Left colon (tissue), 2 donors: ENCODE results near the gene TOMM70. TPM values are rescaled to one million over a fixed set of nuclear protein-coding genes. Genes with fewer than 3 reads are reported as not detected.
"Not testable (repeated sequence)": the region's sequence is repeated elsewhere in the genome, so short reads cannot be mapped to it uniquely, and the experiment has no call there.

Experiments
- ATAC-seq: fragments of 200-7000 bp; cut with Tn5 transposase; one replicate; pipeline ENCODE4 v1.9.1; 2020; ENCODE audit warnings: mild to moderate bottlenecking, moderate library complexity
- DNase-seq, 2 donors: peaks; one replicate each; pipeline ENCODE4 v3.0.0-alpha.2; 2020
- intact Hi-C, 2 donors: fragments of 100-400 bp; cut with DNase I in 1 of 2; cut with micrococcal nuclease in 1 of 2; formaldehyde crosslinking; loops; one replicate each; pipeline versions ENCODE4 v1.11.2 to v1.14.0; 2022; cut with DNase I, micrococcal nuclease
- total RNA-seq, 2 donors: library from RNA; stranded (reverse); fragmentation: NEBNext Ultra II Directional; extraction: Animal tissue kit (Norgen Biotek cat#: 25700); gene quantifications; one replicate each; pipeline ENCODE4 v1.2.1, GENCODE V29; 2021
- donor health status: DM: no; HTN: no; CAD: no.
- donor health status: DM: yes; HTN: yes; CAD: no.

The TOMM70 gene
- total RNA-seq, 2 donors from 2014 or later: 38.0 to 45.3 TPM

DNA sequence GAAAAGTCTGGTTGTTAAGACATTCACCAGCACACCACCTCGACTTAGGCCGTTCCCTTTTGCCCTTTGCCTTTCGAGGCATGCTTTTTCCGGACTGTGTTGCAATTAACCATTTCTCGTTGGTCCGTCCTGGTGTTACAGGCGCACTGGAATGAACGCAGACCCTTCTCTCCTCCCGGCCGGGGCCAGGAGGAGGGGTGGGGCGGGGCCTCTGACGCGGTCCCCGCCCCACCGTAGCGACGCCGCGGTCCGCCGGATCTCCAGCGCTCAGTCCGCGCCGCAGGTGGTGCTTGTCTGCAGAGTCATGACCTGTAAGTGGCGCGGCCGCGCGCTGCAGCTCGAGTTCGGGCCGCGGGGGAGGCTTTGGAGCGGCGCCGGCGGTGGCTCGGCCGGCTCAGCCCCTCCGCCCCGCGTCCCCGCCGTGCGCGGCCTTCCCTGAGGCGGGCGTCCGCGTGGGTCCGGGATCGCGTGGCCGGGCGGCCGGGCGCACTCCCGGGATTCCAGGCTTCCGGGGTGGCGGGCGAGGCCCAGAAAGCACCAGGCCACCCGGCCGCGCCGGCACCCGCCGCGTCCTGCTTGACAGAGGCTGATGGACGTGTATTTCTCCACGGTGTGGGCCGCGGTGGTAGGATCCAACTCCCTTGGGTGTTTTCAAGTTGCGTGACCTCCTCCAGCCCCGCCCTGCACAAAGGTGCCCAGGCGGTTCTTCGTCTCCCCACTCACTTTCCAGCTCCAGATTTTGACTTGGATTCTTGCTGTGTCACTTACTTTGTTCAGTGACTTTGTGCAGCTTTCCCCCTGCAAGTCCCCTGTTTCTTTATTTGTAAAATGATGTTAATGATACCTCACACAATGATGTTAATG is 66.2 kb downstream of the TOMM70 start, which contains the start of gene NIT2:
NIT2 (plus strand) TSS at position 270 of the 864 bp plus-strand sequence; CDS start at position 305, 35 bp downstream.
- ATAC-seq (peak; percentile 97), DNase-seq (peak; percentile 84 to 90)
- intact Hi-C loops: no loop called here

DNA sequence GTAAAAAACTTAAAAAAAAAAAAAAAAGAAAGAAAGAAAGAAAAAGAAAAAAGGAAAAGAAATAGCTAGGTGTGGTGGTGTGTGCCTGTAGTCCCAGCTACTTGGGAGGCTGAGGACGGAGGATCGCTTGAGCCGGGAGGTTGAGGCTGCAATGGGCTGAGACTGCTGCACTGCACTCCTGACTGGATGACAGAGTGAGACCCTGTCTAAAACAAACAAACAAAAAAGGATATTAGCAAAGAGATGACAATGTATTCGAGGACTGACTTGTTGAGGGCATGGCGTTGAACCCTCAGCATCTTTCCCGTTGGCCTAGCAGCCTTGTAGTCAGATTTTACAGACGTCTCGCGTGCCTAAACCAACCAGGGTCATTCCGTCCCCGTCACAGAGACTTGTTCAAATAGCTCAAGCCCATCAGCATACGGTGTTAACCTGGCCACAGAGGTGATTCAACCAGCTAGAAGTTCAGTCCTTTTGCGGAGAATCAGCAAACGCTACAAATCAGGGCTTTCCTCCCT is 66.9 kb downstream of the TOMM70 start:
- DNase-seq (peak in 1 of 2 donors; percentile 19), ATAC-seq (peak; percentile 27)
- intact Hi-C loops: no loop called here

DNA sequence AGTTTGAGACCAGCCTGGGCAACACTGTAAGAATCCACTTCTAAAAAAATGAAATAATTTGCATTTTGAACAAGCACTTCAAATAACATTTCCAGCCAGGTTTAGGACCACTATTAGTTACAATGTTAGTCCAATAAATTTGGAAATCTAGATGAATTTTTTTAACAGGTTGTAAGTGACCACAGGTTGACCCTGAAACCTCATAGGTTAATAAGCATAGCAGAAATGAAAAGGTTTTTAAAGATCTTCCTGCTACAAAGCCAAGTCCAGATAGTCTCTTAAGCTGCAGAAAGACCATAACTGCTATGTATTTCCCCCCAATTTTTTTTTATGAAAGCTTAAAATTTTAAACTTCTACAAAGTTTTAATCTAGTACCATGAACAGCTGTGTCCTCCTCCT is 67.8 kb downstream of the TOMM70 start:
- DNase-seq (no peak), ATAC-seq (no peak)
- intact Hi-C loops: no loop called here

DNA sequence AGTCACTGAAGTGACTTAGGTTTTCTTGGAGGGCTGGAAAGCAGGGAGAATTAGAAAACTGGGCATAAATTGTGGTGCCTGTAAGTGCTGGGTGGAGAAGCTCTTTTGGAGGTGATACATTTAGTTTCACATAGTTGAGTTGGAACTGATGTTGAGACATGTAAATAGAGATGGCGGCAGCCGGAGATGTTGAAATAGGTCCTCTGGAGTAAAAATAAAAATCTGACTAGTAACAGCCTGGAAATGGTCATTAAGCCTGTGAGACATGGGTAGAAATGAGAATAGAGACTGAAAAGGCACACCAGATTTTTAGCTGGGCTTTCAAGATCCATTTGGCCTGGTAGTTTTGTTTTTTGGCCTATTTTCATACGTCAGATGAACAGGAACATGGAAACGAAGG is 69.2 kb downstream of the TOMM70 start:
- no peak for DNase-seq
- no peak for ATAC-seq
- intact Hi-C loops: no loop called here

DNA sequence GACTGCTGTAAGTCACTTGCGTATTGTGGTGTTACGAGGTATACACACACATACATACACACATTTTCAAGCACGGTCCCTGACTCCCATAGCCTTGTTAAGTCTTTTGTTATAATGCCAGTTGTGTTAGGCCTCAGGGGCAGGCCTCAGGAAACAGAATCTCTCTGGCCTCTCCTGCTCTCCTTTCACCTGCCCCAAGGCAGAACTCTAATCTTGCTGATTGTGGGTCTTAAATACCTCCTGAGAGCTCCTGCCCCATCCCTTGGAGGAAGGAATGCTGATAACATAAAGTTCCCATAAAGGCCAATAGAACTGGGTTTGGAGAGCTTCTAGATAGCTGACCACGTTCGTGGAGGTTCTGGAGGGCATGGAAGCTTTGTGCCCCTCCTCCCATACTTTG is 70.2 kb downstream of the TOMM70 start:
- DNase-seq (no peak), ATAC-seq (no peak)
- intact Hi-C loops: no loop called here

DNA sequence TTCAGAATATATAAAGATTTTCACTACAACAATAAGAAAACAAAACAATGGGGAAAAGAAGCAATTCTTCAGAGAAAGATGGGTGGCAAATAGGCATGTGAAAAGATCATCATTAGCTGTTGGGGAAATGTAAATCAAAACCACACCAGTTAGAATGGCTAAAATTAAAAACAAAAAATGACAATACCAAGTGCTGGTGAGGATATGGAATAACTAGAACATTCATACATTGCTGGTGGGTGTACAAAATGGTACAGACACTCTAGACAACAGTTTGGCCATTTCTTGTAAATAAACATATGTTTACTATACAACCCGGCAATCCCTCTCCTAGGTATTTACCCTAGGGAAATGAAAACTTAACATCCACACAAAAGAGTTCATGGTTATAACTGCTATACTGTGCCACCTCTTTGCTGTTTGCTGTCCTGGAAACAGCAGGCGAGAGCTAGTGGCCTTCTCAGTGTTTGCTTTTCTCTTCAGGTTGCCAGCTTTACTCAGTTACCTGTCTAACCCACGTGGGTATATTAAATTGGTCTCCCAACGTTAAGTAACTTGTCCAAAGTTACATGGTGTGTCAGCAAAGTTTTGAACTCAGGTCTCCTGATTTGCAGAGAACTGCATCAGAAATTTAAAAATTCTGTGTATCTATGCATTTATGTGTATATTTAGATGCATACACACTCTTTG is 70.9 kb downstream of the TOMM70 start:
- intact Hi-C loops: no loop called here
- no peak for DNase-seq
- no peak for ATAC-seq

DNA sequence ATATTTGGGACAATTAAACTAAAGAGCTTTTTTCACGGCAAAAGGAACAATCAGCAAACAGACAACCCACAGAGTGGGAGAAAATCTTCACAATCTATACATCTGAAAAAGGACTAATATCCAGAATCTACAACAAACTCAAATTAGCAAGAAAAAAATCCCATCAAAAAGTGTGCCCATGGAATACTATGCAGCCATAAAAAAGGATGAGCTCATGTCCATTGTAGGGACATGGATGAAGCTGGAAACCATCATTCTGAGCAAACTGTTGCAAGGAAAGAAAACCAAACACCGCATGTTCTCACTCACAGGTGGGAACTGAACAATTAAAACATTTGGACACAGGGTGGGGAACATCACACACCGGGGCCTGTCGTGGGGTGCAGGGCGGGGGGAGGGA is 73.5 kb downstream of the TOMM70 start:
- DNase-seq, ATAC-seq, intact Hi-C loops: not testable (repeated sequence)

DNA sequence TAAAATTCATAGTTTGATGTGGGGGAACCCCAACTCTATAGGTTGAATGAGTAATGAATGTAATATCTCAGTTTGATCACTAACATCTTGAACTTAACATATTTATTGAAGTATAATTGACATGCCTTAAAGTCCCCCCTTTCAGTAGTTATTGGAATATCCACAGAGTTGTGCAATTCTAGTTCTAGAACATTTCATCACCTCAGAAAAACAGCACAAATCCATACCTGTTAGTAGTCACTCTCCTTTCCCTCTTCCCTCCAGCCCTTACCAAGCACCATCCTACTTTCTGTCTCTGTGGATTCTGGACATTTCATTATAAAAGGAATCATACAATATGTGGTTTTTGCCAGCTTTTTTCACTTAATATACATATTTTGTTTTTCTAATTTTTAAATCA is 75.1 kb downstream of the TOMM70 start:
- no peak for DNase-seq
- ATAC-seq: no peak
- intact Hi-C loops: no loop called here

DNA sequence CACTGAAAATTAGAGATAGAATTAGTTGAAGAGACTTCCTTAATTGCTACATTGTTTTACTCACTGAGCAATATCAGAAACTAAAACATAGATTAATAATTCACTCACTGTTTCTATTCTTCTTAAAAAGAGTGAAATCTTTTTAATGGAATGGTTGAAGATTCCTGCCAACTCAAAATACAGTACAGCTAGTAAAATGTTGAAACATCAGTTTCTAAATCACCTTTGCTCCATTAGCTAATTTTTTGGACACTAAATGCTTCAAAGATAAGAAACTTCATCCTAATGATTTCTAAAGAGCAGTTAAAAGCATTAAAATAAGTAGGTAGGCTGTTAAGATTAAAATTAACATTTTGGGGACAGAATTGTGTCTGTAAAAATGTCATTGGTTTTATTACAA is 76.8 kb downstream of the TOMM70 start:
- no peak for ATAC-seq
- DNase-seq: no peak
- intact Hi-C loops: no loop called here

DNA sequence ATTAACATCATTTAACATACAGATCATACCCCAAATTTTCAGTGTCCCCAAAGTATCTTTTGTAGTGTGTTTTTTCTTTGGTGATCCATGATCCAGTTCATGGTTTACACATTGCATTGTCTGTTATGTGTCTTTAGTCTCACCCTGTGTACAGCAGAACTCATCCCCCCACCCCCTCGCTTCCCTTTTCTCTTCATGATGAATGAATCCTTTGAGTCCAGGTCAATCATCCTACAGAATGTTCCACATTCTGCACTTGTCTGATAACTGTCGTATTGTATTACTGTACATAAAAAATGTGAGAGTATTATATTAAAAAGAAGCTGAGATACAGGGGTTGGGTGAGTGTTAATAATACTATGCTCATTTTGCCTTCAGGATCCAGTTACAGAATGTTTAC is 80.9 kb downstream of the TOMM70 start:
- intact Hi-C loops: no loop called here
- no peak for DNase-seq
- no peak for ATAC-seq

DNA sequence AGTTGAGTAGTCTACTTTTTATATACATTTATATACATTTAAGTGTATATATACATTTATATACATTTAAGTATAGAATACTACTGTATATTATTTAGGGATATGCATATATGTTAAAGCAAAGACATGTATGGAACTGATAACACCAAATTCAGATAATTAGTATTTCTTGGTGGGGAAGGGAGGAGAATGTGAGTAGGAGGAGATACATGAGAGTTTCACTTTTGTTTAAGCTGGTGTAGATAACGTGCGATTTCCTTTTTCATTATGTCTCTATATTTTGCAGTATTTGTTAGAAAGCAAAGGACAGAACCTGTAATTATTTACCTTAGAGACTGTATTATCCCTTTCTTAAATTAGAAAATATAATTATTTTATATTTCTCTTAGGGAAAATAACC is 83.0 kb downstream of the TOMM70 start:
- DNase-seq: no peak
- ATAC-seq: no peak
- intact Hi-C loops: no loop called here

DNA sequence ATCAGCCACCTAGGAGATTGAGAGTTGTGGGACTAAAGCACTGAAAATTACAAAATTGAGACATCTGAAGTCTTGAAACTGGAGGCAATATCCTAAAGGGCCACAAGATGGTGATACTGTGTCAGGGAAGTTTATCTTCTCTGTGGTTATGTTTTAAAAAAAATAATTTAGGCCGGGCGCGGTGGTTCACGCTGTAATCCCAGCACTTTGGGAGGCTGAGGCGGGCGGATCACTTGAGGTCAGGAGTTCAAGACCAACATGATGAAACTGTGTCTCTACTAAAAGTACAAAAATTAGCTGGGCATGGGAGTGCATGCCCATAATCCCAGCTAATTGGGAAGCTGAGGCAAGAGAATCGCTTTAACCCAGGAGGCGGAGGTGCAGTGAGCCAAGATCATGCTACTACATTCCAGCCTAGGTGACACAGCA is 84.2 kb downstream of the TOMM70 start:
- DNase-seq: peak in 1 of 2 donors; percentile 11
- intact Hi-C loops: no loop called here
- peak; percentile 71 for ATAC-seq

Other genes with a start within 250 kb of the TOMM70 start
- 10 to 100 TPM; 38.2 to 50.9 TPM for gene TBC1D23, start 140.1 kb downstream of the TOMM70 start, total RNA-seq
- gene NIT2, start 66.3 kb downstream of the TOMM70 start, total RNA-seq: 10 to 100 TPM; 23.5 to 25.9 TPM
- gene LNP1, start 450 bp upstream of the TOMM70 start, total RNA-seq: 1 to 10 TPM; 1.0 to 1.1 TPM
- gene TMEM45A, start 91.5 kb upstream of the TOMM70 start, total RNA-seq: 1 to 10 TPM; 1.9 to 4.6 TPM
- 10 to 100 TPM; 11.7 to 15.6 TPM for gene ADGRG7, start 208.5 kb upstream of the TOMM70 start, total RNA-seq